NCI-H2107 treated with DMSO at 0.1 percent for 48 hours (cell line): ENCODE results near the gene RGS10.
"Not testable (repeated sequence)": the region's sequence is repeated elsewhere in the genome, so short reads cannot be mapped to it uniquely, and the experiment has no call there.

Experiments
- DNase-seq: peaks from one replicate; lab custom pipeline; 2025; ENCODE audit not compliant: unreplicated experiment; lab: John Stamatoyannopoulos, UW

RGS10 gene, protein sequence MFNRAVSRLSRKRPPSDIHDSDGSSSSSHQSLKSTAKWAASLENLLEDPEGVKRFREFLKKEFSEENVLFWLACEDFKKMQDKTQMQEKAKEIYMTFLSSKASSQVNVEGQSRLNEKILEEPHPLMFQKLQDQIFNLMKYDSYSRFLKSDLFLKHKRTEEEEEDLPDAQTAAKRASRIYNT

DNA sequence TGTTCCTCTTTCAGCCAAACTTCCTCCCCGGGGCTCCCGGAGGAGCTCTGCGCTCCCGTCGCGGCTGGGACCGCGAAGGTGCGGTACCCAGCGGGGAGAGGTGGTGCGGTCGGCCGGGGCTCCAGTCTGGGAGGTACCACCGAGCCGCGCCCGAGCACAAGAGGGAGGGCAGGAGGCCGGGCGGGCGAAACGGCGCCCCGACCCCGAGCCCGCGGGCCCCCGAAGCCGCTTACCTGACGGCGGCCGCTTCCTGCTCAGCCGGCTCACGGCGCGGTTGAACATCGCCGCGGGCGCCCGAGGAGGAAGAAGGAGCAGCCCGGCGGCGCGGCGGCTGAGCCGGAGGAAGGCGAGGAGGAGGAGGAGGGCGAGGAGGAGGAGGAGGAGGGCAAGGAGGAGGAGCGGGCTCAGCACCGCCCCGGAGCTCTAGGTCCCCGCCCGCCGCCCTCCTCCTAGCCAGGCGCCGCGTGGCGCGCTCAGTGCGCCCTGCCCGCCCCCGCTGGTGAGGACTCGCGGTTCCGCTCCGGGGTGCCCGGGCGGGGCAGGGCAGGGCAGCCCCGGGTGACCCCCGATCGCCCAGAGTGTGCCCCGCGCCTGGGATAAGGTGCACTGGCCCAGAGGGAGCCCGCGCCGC, at the start of gene RGS10:
Gene RGS10 (minus strand): TSS at position 363 of the 631 bp plus-strand sequence. CDS start 81 bp downstream, at position 282.
- no peak for DNase-seq

DNA sequence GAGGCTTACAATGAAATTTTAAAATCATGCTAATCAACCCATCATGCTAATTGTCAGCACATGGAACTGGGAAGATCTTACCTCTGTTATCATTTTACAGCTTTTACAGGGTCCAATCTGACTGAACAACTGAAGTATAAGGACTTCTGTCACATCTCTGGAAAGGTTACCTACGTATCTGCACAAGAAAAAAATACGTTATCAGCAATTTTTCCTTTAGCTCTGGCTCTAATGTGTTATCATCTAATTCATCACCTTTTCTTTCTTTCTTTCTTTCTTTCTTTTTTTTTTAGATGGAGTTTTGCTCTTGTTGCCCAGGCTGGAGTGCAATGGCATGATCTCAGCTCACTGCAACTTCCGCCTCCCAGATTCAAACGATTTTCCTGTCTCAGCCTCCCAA, 45.6 kb upstream of the RGS10 start:
- DNase-seq: no peak

DNA sequence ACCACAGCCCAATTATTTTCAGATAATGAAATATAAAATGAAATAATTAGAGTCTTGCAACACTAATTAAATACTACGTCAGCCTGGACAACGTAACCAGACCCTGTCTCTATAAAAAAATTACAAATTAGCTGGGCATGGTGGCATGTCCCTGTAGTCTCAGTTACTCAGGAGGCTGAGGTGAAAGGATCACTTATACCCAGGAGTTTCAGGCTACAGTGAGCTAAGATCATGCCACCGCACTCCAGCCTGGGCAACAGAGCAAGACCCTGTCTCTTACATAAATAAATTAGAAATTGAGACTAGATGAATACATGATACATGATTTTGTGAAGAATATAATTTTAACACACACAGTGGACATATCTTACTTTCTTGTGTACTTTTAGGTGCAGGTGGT, 35.8 kb upstream of the RGS10 start:
- no peak for DNase-seq

DNA sequence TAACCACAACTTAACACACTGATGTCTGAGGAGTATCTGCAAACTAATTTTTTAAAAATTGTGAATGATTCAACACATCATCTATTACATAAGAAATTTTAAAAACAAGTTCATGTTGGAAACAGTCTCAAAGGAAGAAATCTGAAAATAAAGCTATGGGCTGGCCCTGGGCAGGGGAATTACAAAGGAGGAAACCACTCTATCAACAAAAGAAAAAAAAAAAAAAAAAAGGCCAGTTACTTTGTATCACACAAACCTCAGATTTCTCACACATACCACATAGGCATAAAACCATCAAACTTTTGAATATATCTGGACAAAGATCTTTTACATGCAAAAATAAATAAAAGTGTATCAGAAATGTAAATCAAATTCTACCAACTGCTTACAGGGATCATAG, 33.5 kb upstream of the RGS10 start:
- DNase-seq: no peak

DNA sequence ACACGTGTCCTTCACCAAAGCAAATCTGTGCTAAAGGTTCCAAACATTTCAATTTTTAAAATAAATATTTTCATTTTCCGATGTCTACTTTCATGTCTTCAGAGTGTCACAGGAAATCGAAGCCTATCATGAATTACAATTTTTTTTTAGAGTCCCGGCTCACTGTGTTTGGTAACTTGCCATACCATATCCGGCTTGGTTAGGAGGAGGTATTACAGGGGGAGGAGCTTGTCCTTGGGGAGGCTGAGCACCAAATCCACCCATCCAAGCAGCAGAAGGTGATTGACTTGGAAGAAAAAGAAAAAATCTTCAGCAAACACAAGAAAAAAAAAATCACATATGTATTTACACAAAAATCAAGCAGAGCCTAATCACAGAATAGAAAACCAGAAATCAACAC, 33.0 kb upstream of the RGS10 start:
- no peak for DNase-seq

DNA sequence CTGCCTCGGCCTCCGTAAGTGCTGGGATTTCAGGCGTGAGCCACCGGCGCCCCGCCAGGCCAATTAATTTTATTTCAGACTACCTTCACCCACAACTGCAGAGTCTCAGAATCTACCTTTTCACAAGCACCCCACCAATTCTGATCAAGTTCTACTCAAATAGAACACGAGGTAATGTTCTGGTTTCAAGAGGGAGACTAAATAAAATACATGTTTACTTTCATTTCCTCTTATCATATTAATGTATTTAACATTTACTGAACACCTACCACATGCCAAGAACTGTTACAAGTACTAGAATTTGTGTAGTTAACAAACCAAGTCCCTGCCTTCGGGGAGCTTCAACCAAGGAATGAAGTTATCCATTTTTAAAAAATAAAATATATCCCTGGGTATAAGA, 25.5 kb upstream of the RGS10 start:
- no peak for DNase-seq

DNA sequence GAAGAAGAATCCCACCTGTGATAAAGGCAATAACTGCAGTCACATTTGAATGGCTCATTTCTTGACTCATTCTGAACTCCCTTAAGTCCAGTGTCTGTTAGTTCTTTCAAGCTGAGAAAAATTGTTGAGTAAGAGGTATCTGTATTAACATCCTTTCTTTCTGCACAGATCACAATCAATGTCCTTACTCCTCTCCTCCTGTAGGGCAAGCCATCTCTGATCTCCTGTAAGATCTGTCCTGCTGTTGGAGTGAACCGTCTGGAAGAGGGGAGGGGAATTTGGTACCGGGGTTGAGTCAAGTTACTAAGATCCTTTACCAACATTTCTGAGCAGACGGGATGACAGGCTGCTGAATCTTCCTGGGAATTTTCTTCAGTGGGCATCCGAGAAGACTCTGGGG, 19.6 kb upstream of the RGS10 start:
- DNase-seq: no peak

DNA sequence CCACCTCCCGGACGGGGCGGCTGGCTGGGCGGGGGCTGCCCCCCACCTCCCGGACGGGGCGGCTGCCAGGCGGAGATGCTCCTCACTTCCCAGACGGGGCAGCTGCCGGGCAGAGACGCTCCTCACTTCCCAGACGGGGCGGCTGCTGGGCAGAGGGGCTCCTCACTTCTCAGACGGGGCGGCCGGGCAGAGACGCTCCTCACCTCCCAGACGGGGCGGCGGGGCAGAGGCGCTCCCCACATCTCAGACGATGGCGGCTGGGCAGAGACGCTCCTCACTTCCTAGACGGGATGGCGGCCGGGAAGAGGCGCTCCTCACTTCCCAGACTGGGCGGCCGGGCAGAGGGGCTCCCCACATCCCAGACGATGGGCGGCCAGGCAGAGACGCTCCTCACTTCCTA, 17.0 kb upstream of the RGS10 start:
- not testable (repeated sequence) for DNase-seq

DNA sequence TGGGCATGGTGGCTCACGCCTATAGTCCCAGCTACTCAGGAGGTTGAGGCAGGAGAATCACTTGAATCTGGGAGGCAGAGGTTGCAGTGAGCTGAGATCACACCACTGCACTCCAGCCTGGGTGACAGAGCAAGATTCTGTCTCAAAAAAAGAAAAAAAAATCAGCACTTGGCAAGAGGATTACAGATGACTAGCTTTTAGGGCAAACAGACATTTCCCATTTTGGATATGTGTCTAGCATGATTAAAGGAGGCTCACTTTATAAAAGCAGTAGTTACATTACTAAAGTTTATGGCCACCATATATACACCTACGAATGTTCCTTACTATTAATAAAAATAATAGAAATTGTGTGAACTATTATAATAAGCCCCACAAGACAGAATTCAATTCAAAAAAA, 13.6 kb upstream of the RGS10 start:
- not testable (repeated sequence) for DNase-seq

DNA sequence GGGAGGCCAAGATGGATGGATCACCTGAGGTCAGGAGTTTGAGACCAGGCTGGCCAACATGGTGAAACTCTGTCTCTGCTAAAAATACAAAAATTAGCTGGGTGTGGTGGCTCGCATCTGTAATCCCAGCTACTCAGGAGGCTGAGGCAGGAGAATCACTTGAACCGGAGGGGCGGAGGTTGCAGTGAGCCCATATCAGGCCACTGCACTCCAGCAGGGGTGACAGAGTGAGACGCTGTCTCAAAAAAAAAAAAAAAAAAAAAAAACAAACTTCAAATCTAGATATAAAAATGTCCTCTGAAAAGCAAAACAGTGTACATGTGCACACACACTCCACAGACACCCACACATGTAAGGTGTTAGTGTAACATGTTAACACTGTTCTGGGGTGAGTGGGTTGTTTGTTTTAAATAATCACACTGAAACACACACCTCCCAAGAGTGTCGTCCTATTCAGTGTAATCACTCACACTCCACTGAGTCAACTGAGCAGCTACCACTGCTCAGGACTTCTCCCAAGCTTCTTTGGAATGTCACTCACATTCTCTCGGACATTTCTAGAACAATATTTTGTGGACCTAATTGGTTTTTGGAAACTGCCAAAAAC, 12.8 kb upstream of the RGS10 start:
- DNase-seq: no peak

DNA sequence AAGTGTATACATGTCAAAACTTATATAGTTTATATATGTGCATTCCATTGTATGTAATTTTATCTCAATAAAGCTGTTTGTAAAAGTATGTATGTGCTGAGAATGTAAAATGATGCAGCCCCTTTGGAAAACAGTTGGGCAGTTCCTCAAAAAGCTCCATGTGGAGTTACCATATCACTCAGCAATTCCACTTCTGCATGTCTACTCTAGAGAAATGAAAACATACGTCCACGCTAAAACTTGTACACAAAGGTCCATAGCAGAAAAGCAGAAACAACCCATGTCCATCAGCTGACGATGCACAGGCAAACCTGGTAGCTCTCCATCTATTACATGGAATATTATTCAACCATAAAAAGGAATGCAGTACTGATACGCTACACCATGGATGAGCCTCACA, 8.3 kb upstream of the RGS10 start:
- no peak for DNase-seq

DNA sequence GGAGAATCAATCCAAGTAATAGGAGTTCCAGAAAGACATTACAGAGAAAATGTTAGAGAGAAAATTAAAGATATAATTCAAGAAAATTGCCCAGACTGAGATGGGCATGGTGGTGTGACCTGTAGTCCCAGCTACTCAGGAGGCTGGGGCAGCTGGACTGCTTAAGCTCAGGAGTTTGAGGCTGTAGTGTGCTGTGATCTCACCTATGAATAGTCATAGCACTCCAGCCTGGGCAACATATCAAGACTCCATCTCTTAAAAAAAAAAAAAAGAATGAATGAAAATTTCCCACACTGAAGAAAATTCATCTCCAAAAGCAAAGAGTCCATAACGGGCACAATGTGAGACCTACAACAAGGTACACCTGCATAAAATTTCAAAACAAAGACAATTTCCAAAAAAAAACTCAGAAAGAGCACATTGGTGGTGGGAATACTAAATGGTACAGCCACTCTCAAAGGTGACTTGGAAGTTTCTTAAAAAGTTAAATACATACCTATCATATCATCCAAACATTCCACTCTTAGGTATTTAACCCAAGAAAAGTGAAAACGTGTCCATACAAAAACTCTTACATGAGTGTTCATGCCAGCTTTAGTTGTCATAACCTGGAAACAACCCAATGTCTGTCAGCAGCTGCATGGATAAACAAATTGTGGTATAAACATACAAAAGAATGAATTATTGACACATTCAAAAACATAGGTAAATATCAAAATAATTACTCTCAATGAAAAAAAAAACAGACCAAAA, 6.9 kb upstream of the RGS10 start:
- DNase-seq: no peak

DNA sequence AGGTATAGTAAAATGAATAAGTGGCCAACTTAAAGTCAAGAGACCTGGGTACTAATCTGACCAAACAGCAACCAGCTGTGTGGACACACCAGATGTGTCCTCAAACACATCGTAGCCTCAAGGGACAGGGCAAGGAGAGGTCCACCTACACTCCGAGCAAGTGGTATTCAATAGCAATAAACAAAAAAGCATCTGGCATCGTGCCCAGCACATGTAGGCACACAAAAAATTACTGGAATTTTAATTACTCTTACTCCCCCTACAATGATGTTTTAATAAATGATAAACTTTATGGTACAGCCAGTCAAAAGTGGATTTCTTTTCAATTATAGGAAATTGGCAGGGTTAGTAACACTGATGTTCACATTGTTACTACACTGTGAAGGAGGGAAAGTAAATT, 3.5 kb upstream of the RGS10 start:
- DNase-seq: no peak

DNA sequence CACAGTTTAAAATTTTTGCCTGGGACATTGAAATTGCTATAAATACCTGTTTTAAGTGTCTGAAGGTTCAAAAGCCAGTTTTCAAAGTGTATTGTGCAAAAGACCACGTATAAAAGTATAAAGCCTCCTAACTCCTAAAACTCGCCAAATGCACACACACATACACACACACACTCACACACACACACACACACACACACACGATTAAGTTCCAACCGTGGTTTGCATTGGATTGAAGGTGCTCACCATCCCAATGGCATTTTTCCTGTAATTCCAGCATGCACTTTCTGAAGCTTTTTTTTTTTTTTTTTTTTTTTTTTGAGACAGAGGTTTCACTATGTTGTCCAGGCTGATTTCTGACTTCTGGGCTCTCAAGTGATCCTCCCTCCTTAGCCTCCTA, 2.8 kb upstream of the RGS10 start:
- no peak for DNase-seq

DNA sequence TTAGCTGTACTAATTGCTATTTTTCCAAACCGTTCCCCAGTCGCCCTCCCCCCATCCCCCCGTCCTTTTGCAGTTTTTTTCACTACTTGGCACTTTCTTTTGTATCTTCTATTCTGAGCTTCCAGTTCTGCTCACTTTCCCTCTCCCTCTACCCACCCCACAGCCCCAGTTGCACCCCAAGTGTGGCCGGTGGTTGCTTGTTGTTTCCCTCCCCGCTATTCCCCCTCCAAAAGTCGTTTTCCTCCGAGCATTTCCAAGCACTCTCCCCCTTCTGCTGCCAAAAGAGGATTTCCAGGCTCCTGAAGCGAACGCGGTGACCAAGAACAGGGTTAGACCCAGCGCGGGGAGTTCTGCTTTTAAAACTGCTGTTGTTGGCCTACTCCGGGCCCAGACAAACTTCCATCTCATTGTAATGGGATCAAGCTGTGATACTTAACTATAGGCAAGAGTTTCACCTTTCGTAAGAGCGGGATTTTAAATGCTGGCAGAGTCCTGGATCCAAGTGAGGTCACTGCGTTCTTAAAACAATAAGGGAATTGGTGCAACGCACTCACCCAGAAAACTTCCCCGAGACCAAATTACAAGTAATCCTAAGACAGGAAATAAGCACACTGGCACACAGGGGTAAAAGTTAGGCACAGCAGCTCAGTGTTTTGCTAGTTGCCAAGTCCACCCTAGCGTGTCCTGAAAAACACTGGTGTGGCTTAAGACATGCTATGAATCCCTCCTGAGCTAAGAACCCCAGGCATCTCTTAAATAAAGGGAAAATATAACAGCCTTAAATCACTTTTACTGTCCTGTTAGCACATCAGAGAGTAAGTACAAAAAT, 1.5 kb upstream of the RGS10 start:
- no peak for DNase-seq

DNA sequence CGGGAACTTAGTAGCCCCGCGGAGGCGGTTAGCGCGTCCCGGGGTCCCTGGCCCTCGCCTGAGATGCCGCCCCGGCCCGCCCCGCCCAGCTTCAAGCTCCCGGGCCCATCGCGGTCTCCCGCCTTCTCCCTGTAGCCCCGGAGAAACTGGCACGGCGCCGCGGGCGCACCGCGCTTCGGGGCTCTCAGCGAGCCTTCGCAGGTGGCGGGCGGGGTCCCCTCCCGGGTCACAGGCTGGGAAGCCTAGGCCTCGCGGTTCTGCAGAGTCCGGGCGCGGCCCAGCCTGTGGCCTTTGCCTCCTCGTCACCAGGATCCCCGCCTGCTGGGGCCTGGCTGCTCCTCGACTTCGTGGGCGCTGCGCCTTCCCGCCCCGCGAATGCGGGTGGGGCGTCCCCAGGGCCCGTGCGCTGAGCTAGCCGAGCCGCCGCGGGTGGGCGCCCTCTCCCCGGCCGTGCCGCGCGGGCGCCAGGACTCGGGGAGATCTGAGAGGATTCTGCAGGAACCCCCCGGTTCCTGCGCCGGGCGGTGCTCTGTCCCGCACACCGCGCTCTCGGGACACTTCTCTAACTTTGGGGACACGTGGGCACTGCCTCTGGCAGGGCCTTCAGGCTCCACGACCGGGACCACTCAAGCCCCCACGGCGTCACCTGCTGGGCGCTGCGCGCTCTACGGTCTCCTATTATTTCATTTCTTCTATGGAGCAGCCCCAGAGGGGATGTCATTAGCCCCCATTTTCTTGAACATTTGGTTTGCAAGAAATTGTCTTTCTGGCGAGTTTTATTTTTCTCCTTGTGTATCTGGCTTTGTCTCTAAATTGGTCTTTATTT, 682 bp upstream of the RGS10 start:
- no peak for DNase-seq

DNA sequence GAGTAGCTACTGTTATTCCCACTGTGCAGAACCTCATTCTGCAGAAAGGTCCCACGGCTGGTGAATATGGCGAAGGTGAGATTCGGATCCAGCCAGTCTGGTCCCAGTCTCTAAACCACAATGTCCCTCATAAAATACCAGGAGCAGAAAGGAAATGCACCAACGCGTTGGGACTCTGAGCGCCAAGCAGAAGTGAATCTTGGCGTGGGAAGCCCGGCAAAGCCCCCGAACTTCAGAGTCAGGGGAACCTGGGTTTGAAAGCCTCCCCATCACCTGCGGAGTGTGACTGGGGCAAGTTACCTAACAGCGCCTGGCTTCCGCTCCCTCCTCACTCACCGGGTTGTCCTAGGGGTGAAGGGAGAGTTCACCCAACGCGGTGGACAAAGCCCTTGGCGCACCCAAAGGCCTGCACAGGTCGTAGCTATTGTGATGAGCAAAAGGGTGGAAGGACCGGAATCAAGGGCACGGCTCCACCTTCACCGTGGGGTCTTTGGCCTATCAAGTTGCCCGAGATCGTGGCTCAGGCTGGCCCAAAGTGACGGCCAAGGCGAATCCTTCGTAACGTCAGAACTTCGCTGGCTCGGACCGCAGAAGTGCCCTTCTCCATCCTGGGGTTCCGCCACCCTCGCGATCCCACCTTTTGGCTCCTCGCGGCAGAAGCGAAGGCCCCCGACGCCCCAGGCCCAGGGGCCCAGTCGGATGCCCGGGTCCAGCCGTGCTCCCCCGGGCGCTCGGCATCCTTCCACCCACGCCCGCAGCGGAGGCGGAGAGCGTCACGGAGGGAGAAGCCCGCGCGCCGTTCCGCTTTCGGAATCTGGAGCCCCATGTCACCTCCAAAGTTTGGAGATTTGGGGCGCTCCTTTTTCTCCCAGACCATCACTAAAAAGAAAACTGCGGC, 811 bp downstream of the RGS10 start:
- no peak for DNase-seq

DNA sequence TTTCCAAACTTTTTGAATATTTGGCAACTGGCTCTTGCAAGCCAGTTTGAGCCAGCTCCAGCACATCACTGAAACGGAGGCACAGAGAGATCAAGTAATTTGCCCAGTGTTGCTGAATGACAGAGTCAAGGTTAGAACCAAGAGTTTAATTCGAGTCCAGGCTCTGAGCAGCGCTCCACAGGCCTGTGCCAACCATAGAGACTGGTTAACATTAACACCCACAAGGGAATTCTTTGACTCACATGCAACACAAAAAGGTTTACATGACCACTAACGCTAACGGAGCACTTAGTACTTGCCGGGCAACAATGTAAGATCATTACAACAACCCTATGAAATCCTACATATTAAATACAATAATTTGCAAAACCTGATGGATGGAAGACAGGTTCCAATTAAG, 1.5 kb downstream of the RGS10 start:
- no peak for DNase-seq

DNA sequence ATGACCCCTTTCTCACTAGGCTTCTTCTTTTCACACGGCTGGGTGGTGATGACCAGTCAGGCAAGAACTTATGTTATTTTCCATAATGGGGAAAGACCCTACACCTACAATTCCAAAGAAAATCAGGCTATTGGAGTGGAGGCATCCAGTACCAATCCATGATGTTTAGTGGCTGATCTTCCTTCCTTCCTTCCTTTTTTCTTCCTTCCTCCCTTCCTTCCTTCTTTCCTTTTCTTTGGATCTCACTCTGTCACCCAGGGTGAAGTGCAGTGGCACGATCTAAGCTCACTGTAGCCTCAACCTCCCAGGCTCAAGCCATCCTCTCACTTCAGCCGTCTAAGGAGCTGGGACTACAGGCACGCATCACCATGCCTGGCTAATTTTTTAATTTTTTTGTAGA, 2.5 kb downstream of the RGS10 start:
- DNase-seq: no peak
